GM18519 (cell line): ENCODE results near the gene SYVN1.
A peak's percentile ranks its signal among the peaks of the same experiment; 100 is the strongest.

Experiments used
- ATAC-seq: cut with Tn5 transposase; IDR thresholded peaks from one replicate; pipeline ENCODE4 v1.9.1; 2021; ENCODE audit warnings: mild to moderate bottlenecking, moderate library complexity; ENCODE audit not compliant: unreplicated experiment, low FRiP score

The SYVN1 gene

GRCh38 chr11:65114538-65115171 is 19.7 kb downstream of the SYVN1 start:
- no peak for ATAC-seq

DNA sequence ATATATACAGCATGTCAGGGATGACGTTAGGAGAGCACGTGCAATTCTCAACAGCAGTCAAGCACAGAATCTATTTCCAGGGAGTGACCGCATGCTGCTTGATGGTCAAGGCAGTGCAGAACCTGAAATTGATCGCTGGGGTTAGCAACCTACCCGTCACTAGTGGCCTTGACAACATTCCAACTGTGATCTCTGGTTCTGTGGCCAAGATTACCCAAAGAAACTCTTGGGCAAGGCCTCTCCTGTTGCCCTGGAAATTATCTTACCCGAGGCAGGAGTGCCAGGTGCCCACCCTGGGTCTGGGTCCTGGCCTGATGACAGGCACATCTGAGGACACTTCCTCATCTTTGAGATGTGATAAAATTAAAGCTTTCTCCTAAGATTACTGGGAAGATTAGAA is 20.5 kb downstream of the SYVN1 start:
- no peak for ATAC-seq

DNA sequence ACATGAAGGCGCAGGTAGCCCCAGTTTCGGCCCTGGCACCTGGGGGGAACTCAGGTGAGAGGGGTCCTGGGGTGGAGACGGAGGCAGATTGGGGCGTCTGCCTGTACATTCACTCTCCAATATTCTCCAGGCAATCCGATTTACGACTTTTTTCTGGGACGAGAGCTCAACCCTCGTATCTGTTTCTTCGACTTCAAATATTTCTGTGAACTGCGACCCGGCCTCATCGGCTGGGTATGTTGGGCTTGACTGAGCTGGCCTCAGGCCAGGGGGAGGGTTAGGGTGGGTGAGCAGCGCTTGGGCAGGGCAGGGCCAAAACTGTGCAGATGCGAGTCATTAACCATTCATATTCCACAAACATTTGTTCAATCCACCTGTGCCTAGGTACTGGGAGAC is 21.0 kb downstream of the SYVN1 start:
- ATAC-seq, result no peak

DNA sequence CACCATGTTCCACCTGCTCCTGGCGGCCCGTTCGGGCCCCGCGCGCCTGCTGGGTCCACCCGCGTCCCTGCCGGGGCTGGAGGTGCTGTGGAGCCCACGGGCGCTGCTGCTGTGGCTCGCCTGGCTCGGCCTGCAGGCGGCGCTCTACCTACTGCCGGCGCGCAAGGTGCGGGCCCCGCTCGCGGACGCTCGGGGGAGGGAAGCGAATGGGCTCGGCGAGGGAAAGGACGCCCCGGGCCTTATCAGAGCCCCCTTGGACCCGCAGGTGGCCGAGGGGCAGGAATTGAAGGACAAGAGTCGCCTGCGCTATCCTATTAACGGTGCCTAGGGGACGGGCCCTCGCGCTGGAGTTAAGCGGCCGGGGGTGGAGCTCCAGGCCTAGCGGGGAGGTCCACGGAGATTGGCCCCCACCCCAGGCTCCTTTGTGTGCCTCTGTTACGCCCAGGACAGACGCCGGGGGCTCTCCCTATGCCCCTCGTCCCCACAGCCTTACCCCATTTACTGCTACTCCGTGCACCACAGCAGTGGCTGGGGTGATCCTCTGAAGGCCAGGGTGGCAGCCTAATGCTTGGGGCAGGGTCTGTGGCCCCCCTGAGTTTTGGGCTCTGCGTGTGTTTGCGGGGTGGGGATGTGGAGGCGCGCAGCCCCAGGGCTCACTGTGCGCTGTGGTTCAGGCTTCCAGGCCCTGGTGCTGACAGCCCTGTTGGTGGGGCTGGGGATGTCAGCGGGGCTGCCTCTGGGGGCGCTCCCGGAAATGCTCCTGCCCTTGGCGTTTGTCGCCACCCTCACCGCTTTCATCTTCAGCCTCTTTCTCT is 21.6 kb downstream of the SYVN1 start:
- no peak for ATAC-seq

DNA sequence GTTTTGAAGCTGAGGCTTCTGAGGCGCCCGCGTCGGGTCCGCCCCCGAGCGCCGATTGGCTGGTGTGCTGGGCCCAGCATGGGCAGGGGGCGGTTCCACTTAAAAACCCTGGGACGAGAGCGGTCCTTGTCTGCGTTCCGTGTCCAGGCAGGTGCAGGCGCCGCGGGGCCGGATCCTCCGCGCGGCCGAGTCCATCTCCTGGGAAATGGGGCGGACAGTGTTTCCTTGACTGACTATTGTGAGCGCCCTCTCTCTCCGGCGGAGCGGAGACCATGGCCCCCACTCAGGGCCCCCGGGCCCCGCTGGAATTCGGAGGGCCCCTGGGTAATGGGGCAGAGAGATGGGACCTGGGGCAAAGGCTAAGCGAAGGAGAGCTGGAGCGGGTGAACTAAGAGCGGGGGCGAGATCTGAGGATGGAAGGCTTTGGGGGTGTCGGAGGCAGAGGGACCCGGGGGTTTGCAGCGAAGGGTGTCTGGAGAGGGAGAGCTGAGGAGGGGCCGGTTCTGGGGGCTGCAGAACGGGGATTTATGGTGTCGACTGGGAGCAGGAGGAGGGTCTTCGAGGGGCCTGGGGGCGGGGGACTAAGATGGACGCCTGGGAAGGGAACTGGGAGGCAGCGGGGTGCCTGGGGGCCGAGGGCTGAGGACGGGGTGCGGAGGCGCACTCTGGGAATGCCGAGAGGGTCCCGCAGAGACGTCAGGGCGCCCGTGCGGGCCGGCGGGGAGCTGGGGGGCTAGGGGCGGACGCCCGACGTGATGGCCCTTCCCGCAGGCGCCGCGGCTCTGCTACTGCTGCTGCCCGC is 22.4 kb downstream of the SYVN1 start, which contains the start of gene TM7SF2:
TM7SF2 (plus strand) TSS at position 129 of the 802 bp plus-strand sequence; CDS start at position 273, 144 bp downstream.
- peak; percentile 37 for ATAC-seq

DNA sequence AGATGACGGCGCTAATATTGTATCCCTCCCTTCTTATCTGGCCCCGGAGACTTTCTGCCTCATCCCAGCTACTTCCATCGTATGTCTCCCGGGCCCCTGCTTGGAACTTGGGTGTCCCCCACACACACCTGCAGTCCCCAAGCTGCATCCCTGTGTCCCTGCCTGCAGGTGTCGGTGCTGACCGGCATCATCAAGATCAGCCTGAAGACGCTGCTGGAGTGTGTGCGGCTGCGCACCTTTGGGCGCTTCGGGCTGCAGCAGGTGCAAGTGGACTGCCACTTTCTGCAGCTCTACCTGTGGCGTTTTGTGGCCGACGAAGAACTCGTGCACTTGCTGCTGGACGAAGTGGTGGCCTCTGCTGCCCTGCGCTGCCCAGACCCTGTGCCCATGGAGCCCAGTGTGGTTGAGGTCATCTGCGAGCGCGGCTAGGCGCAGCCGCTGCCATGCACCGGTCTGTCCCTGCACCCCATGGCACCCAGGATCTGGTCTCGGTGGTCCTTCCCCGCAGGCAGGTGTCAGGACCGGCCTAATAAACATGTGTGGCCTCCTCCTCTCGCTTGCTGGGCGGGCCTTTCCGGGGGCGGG is 23.1 kb downstream of the SYVN1 start:
- ATAC-seq, result no peak

DNA sequence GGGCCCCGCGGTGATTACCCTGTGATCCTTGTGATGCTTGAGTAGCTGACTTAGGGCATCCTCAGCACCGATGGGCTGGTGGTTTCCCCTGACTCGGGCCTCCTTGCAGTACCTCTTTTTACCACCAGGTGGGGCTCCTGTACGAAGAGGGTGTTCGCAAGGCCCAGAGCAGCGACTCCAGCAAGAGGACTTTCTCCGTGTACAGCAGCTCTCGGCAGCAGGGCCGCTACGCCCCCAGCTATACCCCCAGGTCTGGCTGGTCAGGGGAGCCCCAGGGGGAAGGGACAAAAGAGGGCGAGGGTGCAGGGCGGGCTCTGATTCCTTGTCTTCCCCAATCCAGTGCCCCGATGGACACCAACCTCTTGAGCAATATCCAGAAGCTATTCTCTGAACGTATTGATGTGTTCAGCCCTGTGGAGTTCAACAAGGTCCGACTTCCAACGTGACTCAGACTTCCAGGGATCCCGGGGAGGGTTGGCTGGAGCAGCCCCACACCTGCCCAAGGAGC is 23.9 kb downstream of the SYVN1 start:
- no peak for ATAC-seq

GRCh38 chr11:65109231-65110198 is 24.8 kb downstream of the SYVN1 start:
- ATAC-seq, result no peak

DNA sequence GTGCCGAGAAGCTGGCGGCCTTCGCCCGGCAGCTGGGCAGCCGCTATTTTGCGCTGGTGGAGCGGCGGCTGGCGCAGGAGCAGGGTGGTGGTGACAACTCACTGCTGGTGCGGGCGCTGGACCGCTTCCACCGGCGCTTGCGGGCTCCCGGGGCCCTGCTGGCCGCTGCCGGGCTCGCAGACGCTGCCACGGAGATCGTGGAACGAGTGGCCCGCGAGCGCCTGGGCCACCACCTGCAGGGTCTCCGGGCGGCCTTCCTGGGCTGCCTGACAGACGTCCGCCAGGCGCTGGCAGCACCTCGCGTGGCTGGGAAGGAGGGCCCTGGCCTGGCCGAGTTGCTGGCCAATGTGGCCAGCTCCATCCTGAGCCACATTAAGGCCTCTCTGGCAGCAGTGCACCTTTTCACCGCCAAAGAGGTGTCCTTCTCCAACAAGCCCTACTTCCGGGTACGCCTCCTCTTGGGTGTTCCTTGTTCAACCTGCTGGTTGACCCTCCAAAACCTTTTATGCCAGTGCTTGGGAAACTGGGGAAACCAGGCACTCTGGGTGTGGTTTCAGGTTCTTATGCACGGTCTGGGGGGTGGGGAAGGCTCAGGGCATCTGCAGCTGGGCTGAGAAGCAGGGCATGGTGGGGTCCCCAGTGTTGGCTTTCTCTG is 25.7 kb downstream of the SYVN1 start:
- no peak for ATAC-seq

GRCh38 chr11:65107751-65108468 is 26.4 kb downstream of the SYVN1 start:
- no peak for ATAC-seq

- ATAC-seq, result no peak
Observed at GRCh38 chr11:65107078-65107477, 27.2 kb downstream of the SYVN1 start.

GRCh38 chr11:65104628-65105027 is 29.7 kb downstream of the SYVN1 start:
- no peak for ATAC-seq

GRCh38 chr11:65103476-65103875 is 30.8 kb downstream of the SYVN1 start:
- no peak for ATAC-seq

GRCh38 chr11:65102142-65103095 is 31.9 kb downstream of the SYVN1 start:
- no peak for ATAC-seq

DNA sequence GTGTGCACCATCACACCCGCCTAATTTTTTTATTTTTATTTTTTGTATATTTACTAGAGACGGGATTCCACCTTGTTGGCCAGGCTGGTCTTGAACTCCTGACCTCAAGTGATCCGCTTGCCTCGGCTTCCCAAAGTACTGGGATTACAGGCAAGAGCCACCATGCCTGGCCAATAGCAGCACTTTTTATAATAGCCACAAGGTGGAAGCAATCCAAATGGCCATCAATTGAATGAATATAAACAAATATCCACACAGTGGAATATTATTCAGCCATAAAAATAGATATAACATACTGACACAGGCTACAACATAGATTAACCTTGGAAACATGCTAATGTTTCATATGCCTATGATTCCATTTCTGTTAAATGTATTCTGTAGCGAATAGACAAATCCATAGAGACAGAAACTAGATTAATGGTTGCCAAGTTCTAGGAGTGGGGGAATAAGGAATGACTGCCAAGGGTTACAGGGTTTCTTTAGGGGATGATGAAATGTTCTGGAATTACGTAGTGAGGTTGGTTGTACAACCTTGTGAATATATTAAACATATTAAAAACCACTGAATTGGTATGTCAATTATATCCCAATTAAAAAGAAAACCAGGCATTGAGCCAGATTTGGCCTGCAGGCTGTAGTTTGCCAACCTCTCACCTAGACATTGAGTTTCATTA is 33.5 kb downstream of the SYVN1 start:
- no peak for ATAC-seq

- no peak for ATAC-seq
Observed at GRCh38 chr11:65096926-65097325, 37.4 kb downstream of the SYVN1 start.
